Middle frontal gyrus (tissue), 1 donor: ENCODE measurements around the gene F8A2.
"Not testable (repeated sequence)": the region's sequence is repeated elsewhere in the genome, so short reads cannot be mapped to it uniquely, and the experiment has no call there.

ENCODE experiments used
- DNase-seq: peaks from one replicate; pipeline ENCODE4 v3.0.0-alpha.2; 2015; ENCODE audit warnings: low spot score; ENCODE audit errors: extremely low spot score

Gene F8A2

DNA sequence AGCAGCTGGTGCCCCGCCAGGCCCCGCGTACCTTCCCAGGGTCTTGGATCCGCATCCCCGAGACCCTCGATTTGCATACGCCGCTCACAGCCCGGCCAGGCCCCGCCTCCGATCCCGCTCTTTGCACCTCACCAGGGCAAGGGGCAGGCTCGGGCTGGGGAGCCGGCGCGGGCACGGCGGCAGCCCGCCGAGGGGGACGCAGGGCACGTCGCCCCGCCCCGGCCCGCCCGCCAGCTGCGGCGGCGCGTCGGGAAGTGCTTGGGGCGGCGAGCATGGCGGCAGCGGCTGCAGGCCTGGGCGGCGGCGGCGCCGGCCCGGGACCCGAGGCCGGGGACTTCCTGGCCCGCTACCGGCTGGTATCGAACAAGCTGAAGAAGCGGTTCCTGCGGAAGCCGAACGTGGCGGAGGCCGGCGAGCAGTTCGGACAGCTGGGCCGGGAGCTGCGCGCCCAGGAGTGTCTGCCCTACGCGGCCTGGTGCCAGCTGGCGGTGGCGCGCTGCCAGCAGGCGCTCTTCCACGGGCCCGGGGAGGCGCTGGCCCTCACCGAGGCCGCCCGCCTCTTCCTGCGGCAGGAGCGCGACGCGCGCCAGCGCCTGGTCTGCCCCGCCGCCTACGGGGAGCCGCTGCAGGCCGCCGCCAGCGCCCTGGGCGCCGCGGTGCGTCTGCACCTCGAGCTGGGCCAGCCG, at the start of gene F8A2:
Gene F8A2 (plus strand): TSS at position 253 of the 686 bp plus-strand sequence. CDS start 20 bp downstream, at position 273.
- not testable (repeated sequence) for DNase-seq

DNA sequence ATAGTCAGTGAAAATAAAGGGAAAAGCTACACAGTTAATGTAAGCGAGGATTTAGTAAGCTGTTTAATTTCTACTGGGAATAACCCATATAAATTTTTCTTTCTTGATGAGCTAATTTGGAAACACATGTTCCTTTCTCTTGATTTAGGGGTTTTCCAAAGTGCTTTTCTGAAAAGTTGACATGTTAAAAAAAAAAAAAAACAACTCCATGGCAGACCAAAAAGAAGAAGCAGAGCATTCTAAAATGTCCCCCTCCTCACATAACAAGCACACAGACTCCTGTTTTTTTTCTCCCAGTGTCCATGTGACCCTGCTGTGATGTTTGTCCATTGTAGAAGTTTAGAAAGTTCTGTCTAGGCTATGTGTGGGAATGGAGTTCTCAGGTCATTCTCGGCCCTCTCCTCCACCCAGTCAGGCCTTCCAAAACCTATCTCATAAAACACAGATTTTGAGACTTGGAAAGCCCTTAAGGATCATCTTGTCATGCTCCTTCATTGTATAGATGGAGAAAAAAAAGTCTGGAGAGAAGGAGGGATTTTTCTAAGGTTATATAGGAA, 48.3 kb upstream of the F8A2 start:
- DNase-seq: no peak

GRCh38 chrX:155334486-155335336, 47.2 kb upstream of the F8A2 start, which contains the start of gene CLIC2:
Gene CLIC2, minus strand, starts transcription at chrX:155334614. Its CDS starts 187 bp downstream, at chrX:155334427.
- DNase-seq: no peak

GRCh38 chrX:155335337-155335712, 46.6 kb upstream of the F8A2 start:
- DNase-seq: not testable (repeated sequence)

DNA sequence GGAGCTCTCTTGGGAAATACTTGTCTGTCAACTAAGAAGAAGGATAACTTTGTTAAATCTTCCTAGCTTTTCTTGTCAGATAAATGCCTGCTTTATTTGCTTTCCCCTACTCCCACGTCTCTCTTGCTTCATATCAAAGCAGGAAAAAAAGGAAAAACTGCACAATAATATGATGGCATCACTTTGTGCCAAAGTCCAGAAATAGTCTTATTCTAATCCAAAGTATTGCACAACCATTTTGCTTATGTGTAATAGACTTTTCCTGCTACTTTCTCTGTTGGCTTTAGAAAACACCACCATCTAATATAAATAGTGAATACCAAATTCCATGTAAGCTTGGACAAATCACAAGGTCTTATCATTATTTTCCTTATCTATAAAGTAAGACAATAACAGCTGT, 36.2 kb upstream of the F8A2 start:
- DNase-seq: not testable (repeated sequence)

DNA sequence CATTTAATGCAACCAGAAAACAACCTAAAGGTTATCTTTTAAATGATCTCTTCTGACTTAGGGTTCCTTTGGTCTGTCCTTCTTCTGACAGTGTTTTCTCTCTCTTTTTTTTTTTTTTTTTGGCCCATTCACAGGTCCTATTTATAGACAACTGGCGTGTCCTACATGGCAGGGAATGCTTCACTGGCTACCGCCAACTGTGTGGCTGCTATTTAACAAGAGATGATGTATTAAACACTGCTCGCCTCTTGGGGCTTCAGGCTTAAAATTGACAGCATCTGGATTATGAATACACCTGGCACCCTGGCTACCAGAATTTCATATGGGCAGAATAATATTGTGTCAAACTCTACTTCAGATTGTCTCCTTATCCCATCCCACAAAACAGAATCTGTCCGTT, 32.4 kb upstream of the F8A2 start:
- DNase-seq: not testable (repeated sequence)

- DNase-seq: not testable (repeated sequence)
Measured at GRCh38 chrX:155363712-155364111, 18.2 kb upstream of the F8A2 start.

DNA sequence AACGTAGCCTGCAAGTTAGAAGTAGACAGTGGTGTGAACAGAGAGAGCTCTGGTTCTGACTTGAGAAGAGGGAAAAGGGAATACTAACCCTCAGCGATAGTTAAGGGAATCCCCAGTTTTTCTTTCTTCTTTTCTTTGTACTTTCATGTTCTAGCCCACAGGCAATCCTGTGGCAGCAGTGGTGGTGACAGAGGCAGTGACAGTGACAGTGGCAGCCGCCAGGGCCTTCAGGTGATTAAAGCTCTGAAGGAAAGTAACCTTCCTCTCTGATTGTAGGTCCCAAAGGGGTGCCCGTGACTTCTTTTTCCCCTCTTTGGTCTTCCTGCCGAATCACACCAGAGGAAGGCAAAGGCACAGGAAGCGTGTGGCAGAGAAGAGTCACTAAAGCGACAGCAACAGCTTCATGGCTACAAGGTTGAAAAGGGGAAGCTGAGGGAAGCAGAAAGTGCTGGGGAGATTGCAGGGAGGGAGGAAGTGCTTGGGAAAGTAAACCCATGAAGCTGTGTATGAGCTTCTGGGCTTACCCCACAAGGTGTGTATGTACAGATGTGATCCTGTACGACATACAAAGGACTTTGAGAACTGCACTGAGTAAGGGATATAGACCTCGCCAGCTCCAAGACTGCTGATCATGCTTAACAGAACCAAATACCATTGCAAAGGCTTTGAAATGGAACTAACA, 8.0 kb upstream of the F8A2 start:
- DNase-seq: not testable (repeated sequence)

- DNase-seq: not testable (repeated sequence)
Measured at GRCh38 chrX:155379802-155380201, 2.1 kb upstream of the F8A2 start.

DNA sequence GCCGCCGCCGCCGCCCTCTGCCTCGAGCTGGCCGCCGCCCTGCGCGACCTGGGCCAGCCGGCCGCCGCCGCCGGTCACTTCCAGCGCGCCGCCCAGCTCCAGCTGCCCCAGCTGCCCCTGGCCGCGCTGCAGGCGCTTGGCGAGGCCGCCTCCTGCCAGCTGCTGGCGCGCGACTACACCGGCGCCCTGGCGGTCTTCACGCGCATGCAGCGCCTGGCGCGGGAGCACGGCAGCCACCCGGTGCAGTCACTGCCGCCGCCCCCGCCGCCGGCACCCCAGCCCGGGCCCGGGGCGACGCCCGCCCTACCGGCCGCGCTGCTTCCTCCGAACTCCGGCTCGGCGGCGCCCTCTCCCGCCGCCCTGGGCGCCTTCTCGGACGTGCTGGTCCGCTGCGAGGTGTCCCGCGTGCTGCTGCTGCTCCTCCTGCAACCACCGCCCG, 653 bp downstream of the F8A2 start:
- not testable (repeated sequence) for DNase-seq

GRCh38 chrX:155389634-155390033, 7.7 kb downstream of the F8A2 start:
- DNase-seq: no peak

DNA sequence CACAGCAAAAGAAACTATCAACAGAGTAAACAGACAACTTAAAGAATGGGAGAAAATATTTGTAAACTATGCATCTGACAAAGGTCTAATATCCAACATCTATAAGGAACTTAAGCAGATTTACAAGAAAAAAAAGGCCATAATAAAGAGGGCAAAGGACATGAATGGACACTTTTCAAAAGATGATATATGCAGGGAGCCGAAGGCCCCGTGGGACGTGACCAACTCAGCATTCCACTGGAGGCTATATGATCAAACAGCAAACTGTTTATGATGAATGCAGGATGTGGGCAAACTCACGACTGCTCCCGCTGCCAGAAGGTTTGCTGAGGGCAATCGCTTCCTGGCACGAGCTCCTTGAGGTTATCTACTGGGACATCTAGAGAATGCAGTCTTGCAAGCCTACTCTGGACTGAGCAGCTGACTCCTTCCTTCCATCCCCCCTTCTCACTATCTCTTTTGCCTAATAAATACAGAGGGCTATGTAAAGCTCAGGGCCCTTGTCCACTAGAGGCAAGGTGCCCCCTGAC, 12.9 kb downstream of the F8A2 start:
- not testable (repeated sequence) for DNase-seq

GRCh38 chrX:155406429-155406828, 24.5 kb downstream of the F8A2 start:
- DNase-seq: no peak

DNA sequence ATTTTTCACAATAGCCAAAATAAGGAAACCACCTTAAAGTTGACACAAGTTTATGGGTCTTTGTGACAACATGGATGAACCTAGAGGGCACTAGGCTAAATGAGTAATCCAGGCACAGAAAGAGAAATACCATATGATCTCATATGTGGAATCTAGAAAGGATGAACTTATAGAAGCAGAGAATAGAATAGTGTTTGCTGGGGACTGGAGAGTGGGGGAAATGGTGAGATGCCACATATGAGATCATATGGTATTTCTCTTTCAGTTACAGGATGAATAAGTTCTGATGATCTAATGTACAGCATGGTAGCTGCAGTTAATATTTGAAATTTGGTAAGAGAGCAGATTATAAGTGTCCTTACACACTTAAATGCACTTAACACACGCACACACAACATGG, 35.9 kb downstream of the F8A2 start:
- no peak for DNase-seq
